MG63 (cell line): ENCODE measurements around the gene SPP2. TPM values are rescaled to one million over a fixed set of nuclear protein-coding genes. Genes with fewer than 3 reads are reported as not detected.

ENCODE experiments used
- DNase-seq: peaks from one replicate; pipeline ENCODE4 v3.0.0-alpha.2; 2020
- H3K27me3 ChIP-seq: fragments of 250-450 bp; sonication (Bioruptor Pico); 2 replicates; pipeline ENCODE4 v1.5.1; 2020; ENCODE audit warnings: mild to moderate bottlenecking, moderate library complexity
- H3K36me3 ChIP-seq: fragments of 250-450 bp; sonication (Bioruptor Pico); 2 replicates; pipeline ENCODE4 v1.5.1; 2020; ENCODE audit warnings: mild to moderate bottlenecking, moderate library complexity
- H3K4me3 ChIP-seq: fragments of 250-450 bp; sonication (Bioruptor Pico); 2 replicates; pipeline ENCODE4 v1.5.1; 2020; ENCODE audit warnings: mild to moderate bottlenecking, moderate library complexity
- H3K9me3 ChIP-seq: fragments of 250-450 bp; sonication (Bioruptor Pico); 2 replicates; pipeline ENCODE4 v1.5.1; 2020; ENCODE audit warnings: mild to moderate bottlenecking, moderate library complexity
- total RNA-seq: library from RNA; depleted of rRNA; stranded (reverse); fragments of >200 nt; shearing (Covaris generic); gene quantifications from 2 replicates; pipeline ENCODE4 v1.2.3, GENCODE V29; 2014; ENCODE audit warnings: low replicate concordance

Gene SPP2
- total RNA-seq, 1 experiment from 2014 or later = not detected

DNA sequence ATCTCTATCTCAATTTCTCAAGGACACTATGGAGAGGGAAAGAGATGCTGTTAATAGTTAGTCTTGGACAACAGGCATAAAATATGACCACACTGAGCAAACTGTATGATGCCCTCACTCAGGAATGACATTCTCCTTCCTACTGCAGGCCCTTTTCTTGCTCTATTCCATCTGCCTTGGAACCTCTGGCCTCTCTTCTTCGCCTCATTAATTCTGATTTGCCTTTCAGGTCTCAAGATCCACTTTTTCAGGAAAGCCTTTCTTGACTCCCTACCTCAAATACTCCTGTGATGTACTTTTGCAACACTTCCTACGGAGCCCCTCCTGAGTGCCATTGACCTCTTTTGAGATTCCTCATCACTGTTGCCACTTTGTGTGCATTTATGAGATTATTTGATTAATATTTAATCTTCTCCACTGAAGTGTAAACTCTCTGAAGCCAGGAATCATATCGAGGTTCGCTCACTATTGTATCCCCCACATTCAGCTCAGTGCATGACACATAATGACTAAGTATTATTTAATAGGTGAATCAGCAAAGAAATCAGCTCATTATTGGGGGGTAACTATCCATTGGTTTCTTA is 21.3 kb upstream of the SPP2 start:
- Histone ChIP-seq H3K9me3 (peaks cover 6% of the 10 kb centered on the region; the same call in 1 of the 2 replicates), H3K27me3 (no peaks in the 10 kb centered on the region), H3K36me3 (no peaks in the 10 kb centered on the region), H3K4me3 (no peak overlapping the region)
- DNase-seq = no peak

GRCh38 chr2:234031207-234031606 is 19.3 kb upstream of the SPP2 start:
- H3K4me3 ChIP-seq = no peak overlapping the region
- no peaks in the 10 kb centered on the region for H3K27me3 ChIP-seq
- peaks cover 6% of the 10 kb centered on the region; the same call in 1 of the 2 replicates for H3K9me3 ChIP-seq
- DNase-seq = peak; percentile 5
- H3K36me3 ChIP-seq = no peaks in the 10 kb centered on the region

- peaks cover 6% of the 10 kb centered on the region; the same call in 1 of the 2 replicates for H3K9me3 ChIP-seq
- H3K36me3 ChIP-seq = no peaks in the 10 kb centered on the region
- H3K27me3 ChIP-seq = no peaks in the 10 kb centered on the region
- peak; percentile 16 for DNase-seq
- H3K4me3 ChIP-seq = no peak overlapping the region
Observed at GRCh38 chr2:234032279-234032856, 18.1 kb upstream of the SPP2 start.

GRCh38 chr2:234033174-234033573 is 17.3 kb upstream of the SPP2 start:
- no peak for DNase-seq
- Histone ChIP-seq H3K27me3 (no peaks in the 10 kb centered on the region), H3K36me3 (no peaks in the 10 kb centered on the region), H3K9me3 (peaks cover 6% of the 10 kb centered on the region; the same call in 1 of the 2 replicates), H3K4me3 (no peak overlapping the region)

DNA sequence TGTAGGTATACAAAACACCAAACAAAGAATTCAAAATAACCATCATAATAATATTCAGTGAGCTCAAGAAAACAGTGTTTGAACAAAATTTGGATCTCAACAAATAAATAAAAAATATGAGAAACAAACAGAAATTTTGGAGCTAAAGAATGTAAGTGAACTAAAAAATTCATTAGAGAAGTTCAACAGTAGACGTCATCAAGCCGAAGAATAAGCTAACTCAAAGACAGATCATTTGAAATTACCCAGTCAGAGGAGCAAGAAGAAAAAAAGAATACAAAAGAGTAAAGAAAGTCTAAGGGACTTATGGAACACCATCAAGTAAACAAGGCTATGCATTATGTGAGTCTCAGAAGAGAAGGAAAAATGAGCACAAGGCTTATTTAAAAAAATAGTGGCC is 16.6 kb upstream of the SPP2 start:
- Histone ChIP-seq H3K36me3 (no peaks in the 10 kb centered on the region), H3K4me3 (no peak overlapping the region), H3K9me3 (peaks cover 8% of the 10 kb centered on the region), H3K27me3 (no peaks in the 10 kb centered on the region)
- DNase-seq = no peak

GRCh38 chr2:234038076-234038802 is 12.3 kb upstream of the SPP2 start:
- Histone ChIP-seq H3K4me3 (no peak overlapping the region), H3K9me3 (peaks cover 13% of the 10 kb centered on the region), H3K36me3 (no peaks in the 10 kb centered on the region), H3K27me3 (no peaks in the 10 kb centered on the region)
- no peak for DNase-seq

DNA sequence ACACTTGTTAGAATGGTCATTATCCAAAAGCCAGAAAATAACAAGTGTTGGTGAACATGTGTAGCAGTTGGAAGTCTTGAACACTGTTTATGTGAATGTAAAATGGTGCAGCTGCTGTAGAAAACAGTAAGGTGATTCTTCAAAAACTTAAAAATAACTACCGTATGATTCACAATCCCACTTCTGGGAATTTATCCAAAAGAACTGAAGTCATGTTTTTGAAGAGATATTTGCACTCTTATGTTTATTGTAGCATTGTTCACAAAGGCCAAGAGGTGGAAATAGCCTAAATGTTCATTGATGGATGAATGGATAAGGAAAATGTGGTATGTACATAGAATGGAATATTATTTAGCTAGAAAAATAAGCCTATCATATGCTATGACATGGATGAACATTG is 6.3 kb upstream of the SPP2 start:
- Histone ChIP-seq H3K4me3 (no peak overlapping the region), H3K27me3 (no peaks in the 10 kb centered on the region), H3K9me3 (peaks cover 24% of the 10 kb centered on the region), H3K36me3 (no peaks in the 10 kb centered on the region)
- DNase-seq = no peak

DNA sequence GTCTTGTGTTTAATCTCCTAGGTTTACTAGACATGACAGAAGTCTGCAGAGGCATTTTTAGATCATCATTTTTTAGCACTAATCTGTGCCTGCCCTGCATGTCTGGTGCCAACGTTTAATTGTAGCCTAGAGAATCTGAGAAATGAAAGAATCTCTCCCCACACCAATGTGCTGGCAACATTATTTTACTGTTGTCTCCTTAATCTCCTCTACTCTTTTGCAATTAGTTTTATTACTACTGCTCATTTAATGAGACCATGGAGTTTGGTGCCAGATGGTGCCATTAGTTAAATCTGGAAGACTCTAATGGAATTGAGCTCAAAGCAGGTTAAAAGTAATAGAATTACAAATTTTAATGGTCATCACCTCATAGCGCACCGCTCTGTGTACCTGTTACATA is 4.0 kb upstream of the SPP2 start:
- no peaks in the 10 kb centered on the region for H3K36me3 ChIP-seq
- H3K9me3 ChIP-seq = peaks cover 21% of the 10 kb centered on the region
- no peaks in the 10 kb centered on the region for H3K27me3 ChIP-seq
- no peak overlapping the region for H3K4me3 ChIP-seq
- DNase-seq = no peak

- Histone ChIP-seq H3K4me3 (no peak overlapping the region), H3K9me3 (peaks cover 18% of the 10 kb centered on the region), H3K27me3 (no peaks in the 10 kb centered on the region), H3K36me3 (no peaks in the 10 kb centered on the region)
- DNase-seq = no peak
Observed at GRCh38 chr2:234047361-234047760, 3.1 kb upstream of the SPP2 start.

GRCh38 chr2:234048049-234048448 is 2.5 kb upstream of the SPP2 start:
- Histone ChIP-seq H3K9me3 (peaks cover 18% of the 10 kb centered on the region), H3K27me3 (no peaks in the 10 kb centered on the region), H3K36me3 (no peaks in the 10 kb centered on the region), H3K4me3 (no peak overlapping the region)
- no peak for DNase-seq

DNA sequence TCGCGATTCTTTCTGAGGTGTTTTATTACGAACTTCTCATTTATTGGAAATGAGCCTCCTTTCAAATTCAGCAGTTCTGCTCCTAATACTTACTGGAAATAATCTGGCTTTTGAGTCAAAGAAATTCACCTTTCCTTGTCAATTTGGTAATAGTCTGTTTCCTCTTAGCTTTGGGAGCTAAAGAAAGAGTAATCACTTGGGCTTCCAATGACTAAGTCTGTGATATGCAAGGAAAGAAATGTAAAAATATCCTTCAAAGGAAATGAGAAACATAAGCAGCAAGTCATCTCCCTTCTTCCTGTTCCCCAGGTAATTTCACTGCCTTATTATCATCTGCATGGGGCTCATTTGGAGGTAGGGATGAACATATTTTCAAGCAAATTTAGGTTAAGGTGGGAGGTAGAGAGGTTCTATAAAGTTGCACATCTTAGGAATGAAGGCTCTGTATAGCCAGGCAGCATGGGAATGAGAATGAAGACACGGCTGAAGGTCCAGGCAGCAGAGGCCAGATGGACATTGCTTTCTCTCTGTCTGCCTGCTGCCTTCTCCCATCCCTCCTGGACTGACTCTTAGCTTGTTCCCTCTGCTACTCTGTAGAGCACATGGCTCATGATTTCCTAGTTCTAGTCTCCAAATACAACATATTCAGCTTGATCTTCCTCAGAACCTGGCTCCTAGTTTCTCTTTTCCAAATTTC is 1.0 kb downstream of the SPP2 start:
- Histone ChIP-seq H3K36me3 (no peaks in the 10 kb centered on the region), H3K27me3 (no peaks in the 10 kb centered on the region), H3K9me3 (no peaks in the 10 kb centered on the region), H3K4me3 (no peak overlapping the region)
- DNase-seq = no peak

DNA sequence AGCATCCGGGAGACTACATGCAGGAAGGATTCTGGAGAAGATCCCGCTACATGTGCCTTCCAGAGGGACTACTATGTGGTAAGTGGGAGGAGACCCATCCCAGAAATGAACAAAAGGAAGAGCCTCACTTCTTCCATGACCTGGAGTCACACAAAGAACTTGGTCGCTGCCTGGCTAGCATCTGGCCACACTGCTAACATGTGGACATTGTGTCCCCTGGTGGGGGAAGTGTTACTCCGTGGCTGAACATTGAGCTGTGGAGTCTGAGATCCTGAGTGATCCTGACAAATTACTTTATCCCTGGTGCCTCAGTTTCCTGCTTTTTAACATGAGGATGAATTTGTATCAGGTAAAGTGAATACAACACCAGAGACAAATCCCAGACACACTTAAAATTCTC is 8.4 kb downstream of the SPP2 start:
- Histone ChIP-seq H3K36me3 (no peaks in the 10 kb centered on the region), H3K9me3 (no peaks in the 10 kb centered on the region), H3K27me3 (no peaks in the 10 kb centered on the region), H3K4me3 (no peak overlapping the region)
- no peak for DNase-seq

DNA sequence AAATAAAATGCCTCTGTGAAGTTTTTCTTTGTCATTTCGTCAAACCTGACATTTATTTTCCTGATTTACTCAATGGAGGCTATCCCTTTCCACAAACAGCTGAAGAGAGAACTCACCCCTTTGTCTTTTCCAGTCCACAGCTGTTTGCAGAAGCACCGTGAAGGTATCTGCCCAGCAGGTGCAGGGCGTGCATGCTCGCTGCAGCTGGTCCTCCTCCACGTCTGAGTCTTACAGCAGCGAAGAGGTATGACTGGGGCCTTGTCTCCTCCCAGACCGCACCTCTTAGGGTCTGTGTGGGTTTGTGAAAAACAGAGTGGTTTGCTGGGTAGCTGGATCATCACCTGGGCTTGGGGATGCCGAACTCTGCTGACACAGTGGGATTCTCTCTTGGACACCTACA is 9.7 kb downstream of the SPP2 start:
- H3K9me3 ChIP-seq = no peaks in the 10 kb centered on the region
- H3K4me3 ChIP-seq = no peak overlapping the region
- no peaks in the 10 kb centered on the region for H3K27me3 ChIP-seq
- DNase-seq = no peak
- H3K36me3 ChIP-seq = no peaks in the 10 kb centered on the region

- Histone ChIP-seq H3K36me3 (no peaks in the 10 kb centered on the region), H3K4me3 (no peak overlapping the region), H3K27me3 (no peaks in the 10 kb centered on the region), H3K9me3 (no peaks in the 10 kb centered on the region)
- DNase-seq = no peak
Observed at GRCh38 chr2:234061624-234062257, 11.2 kb downstream of the SPP2 start.

DNA sequence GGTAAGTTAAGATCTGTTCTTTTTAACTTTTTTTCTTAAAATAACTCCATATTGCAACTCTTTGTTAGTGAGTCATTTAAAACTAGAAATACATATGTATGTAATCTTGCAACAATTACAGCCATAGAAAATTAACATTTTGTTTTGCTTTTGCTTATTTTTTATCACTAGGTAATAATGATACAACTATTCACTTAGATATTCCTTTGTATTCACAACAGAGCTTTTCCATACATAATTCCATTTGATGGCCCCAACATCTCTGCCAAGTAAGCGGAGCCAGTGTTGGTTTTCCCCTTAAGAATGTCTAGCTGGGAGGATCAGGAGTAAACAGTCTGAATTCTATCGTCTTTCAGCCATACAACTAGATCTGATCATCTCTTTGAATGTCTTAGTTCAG is 16.1 kb downstream of the SPP2 start:
- Histone ChIP-seq H3K9me3 (no peaks in the 10 kb centered on the region; the same call in 1 of the 2 replicates), H3K36me3 (no peaks in the 10 kb centered on the region), H3K27me3 (no peaks in the 10 kb centered on the region), H3K4me3 (no peak overlapping the region)
- no peak for DNase-seq

DNA sequence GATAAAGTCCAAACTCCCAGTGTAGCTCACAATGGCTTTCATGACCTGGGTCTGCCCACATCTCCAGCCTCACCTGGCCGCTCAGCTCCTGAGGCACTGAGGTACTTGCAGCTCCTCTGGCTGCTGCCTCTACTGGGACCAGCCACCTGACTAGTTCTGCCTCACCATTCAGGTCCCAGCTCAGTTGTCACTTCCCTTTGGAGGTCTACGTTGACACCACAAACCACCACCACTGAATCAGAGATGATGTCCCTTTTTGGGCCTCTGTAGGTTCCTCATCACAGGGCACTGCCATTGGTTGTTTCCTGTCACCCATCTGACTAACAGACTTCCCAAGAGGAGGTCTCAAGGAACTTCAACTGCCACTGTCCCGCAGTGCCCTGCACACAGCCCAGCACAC is 21.2 kb downstream of the SPP2 start:
- Histone ChIP-seq H3K9me3 (no peaks in the 10 kb centered on the region; the same call in 1 of the 2 replicates), H3K27me3 (no peaks in the 10 kb centered on the region), H3K4me3 (no peak overlapping the region), H3K36me3 (no peaks in the 10 kb centered on the region)
- DNase-seq = no peak

GRCh38 chr2:234072454-234072853 is 22.0 kb downstream of the SPP2 start:
- H3K36me3 ChIP-seq = no peaks in the 10 kb centered on the region

More at GRCh38 chr2:234072454-234072853, 22.0 kb downstream of the SPP2 start:
- Histone ChIP-seq H3K9me3 (no peaks in the 10 kb centered on the region; the same call in 1 of the 2 replicates), H3K27me3 (no peaks in the 10 kb centered on the region), H3K4me3 (no peak overlapping the region)
- no peak for DNase-seq
